SU-DHL-6 (cell line): ENCODE data around the gene ALDH1A3.

Experiments
- H2AFZ ChIP-seq: fragments of 200-600 bp; sonication (generic); 2 replicates; pipeline ENCODE4 v1.6.1; 2014; ENCODE audit warnings: low read depth, mild to moderate bottlenecking, moderate library complexity, mixed read lengths, antibody characterized with exemption, low read length; ENCODE audit not compliant: severe bottlenecking
- H3F3A ChIP-seq: fragments of 200-600 bp; shearing (Covaris generic); 2 replicates; pipeline ENCODE4 v1.6.0; 2016; ENCODE audit warnings: antibody characterized with exemption, mild to moderate bottlenecking; ENCODE audit not compliant: insufficient read depth
- H3K27ac ChIP-seq: fragments of 200-600 bp; sonication (generic); 2 replicates; pipeline ENCODE4 v1.5.1; 2016; ENCODE audit warnings: low read depth, mild to moderate bottlenecking, low read length, moderate library complexity, mixed read lengths
- H3K27me3 ChIP-seq: fragments of 200-600 bp; sonication (generic), shearing (Covaris generic); 2 replicates; pipeline ENCODE4 v1.6.0; 2014; ENCODE audit warnings: mild to moderate bottlenecking, low read length
- H3K36me3 ChIP-seq: fragments of 200-600 bp; sonication (generic); 2 replicates; pipeline ENCODE4 v1.6.1; 2014; ENCODE audit warnings: mild to moderate bottlenecking, low read length, mixed read lengths
- H3K4me2 ChIP-seq: fragments of 300-600, 200-600 bp; shearing (Covaris generic), sonication (generic); 2 replicates; pipeline ENCODE4 v1.6.0; 2014; ENCODE audit warnings: low read length, low read depth, mild to moderate bottlenecking; ENCODE audit not compliant: poor library complexity, severe bottlenecking
- H3K4me3 ChIP-seq: fragments of 200-600 bp; sonication (generic); 2 replicates; pipeline ENCODE4 v1.5.1; 2014; ENCODE audit warnings: antibody characterized with exemption, low read length, mild to moderate bottlenecking, mixed read lengths; ENCODE audit not compliant: insufficient read depth, poor library complexity, severe bottlenecking
- H3K79me2 ChIP-seq: fragments of 200-600 bp; sonication (generic); 2 replicates; pipeline ENCODE4 v1.6.1; 2014; ENCODE audit warnings: mild to moderate bottlenecking, low read length, moderate library complexity; ENCODE audit not compliant: insufficient read depth
- H3K9ac ChIP-seq: fragments of 200-600 bp; sonication (generic); 2 replicates; pipeline ENCODE4 v1.7.0; 2014; ENCODE audit warnings: mild to moderate bottlenecking, low read length
- H3K9me2 ChIP-seq: fragments of 200-600 bp; sonication (generic); replicated peaks from 2 replicates; pipeline ENCODE4 v1.6.1; 2014; ENCODE audit warnings: low read length; ENCODE audit not compliant: insufficient read depth
- H3K9me3 ChIP-seq: fragments of 200-600 bp; sonication (generic); 2 replicates; pipeline ENCODE4 v1.6.1; 2014; ENCODE audit warnings: low read length, mixed read lengths; ENCODE audit not compliant: insufficient read depth
- H4K20me1 ChIP-seq: fragments of 200-600 bp; sonication (generic); 2 replicates; pipeline ENCODE4 v1.6.1; 2014; ENCODE audit warnings: low read depth, mild to moderate bottlenecking, antibody characterized with exemption, low read length, moderate library complexity, mixed read lengths
- CTCF ChIP-seq: fragments of 200-600 bp; sonication (generic); IDR thresholded peaks from one replicate; pipeline ENCODE4 v1.5.1; 2017; ENCODE audit warnings: antibody characterized with exemption, mild to moderate bottlenecking, low read length, moderate library complexity; ENCODE audit not compliant: insufficient read depth, poor library complexity, severe bottlenecking
- EZH2phosphoT487 ChIP-seq: fragments of 200-600 bp; sonication (generic), shearing (Covaris generic); conservative IDR thresholded peaks from 2 replicates; pipeline ENCODE4 v1.6.1; 2018; ENCODE audit warnings: mild to moderate bottlenecking, antibody characterized with exemption, low read length, moderate library complexity, mixed read lengths

The ALDH1A3 gene

GRCh38 chr15:100880897-100881242 is 1.2 kb downstream of the ALDH1A3 start:
- Histone ChIP-seq H4K20me1 (no peaks in the 10 kb centered on the region), H3K4me2 (no peak overlapping the region), H3K9me3 (no peaks in the 10 kb centered on the region), H3K36me3 (no peaks in the 10 kb centered on the region), H3K79me2 (no peaks in the 10 kb centered on the region), H3K9me2 (no peaks in the 10 kb centered on the region), H3K9ac (no peak overlapping the region), H3F3A (no peaks in the 10 kb centered on the region), H3K27me3 (no peaks in the 10 kb centered on the region), H3K27ac (no peak overlapping the region), H3K4me3 (no peak overlapping the region), H2AFZ (no peak overlapping the region)
- TF ChIP-seq EZH2phosphoT487: no peak
- TF ChIP-seq CTCF: no peak

- Histone ChIP-seq H4K20me1 (no peaks in the 10 kb centered on the region), H3K36me3 (no peaks in the 10 kb centered on the region), H3K4me3 (no peak overlapping the region), H3K9me3 (no peaks in the 10 kb centered on the region), H3K27me3 (no peaks in the 10 kb centered on the region), H2AFZ (no peak overlapping the region), H3K9ac (no peak overlapping the region), H3K4me2 (no peak overlapping the region), H3K79me2 (no peaks in the 10 kb centered on the region), H3K27ac (no peak overlapping the region), H3K9me2 (no peaks in the 10 kb centered on the region), H3F3A (no peaks in the 10 kb centered on the region)
- no peak for TF ChIP-seq CTCF
- TF ChIP-seq EZH2phosphoT487: no peak
Observed at GRCh38 chr15:100881573-100882336, 2.1 kb downstream of the ALDH1A3 start.

GRCh38 chr15:100885116-100885515 is 5.5 kb downstream of the ALDH1A3 start:
- H3K4me3 ChIP-seq: no peak overlapping the region
- H3K4me2 ChIP-seq: no peak overlapping the region
- no peaks in the 10 kb centered on the region for H4K20me1 ChIP-seq
- no peaks in the 10 kb centered on the region for H3K79me2 ChIP-seq
- no peaks in the 10 kb centered on the region for H3K36me3 ChIP-seq
- H3F3A ChIP-seq: no peaks in the 10 kb centered on the region
- H2AFZ ChIP-seq: no peak overlapping the region
- no peaks in the 10 kb centered on the region for H3K27me3 ChIP-seq
- H3K9me3 ChIP-seq: no peaks in the 10 kb centered on the region
- TF ChIP-seq EZH2phosphoT487 (no peak), CTCF (no peak)
- no peak overlapping the region for H3K9ac ChIP-seq
- no peaks in the 10 kb centered on the region for H3K9me2 ChIP-seq
- H3K27ac ChIP-seq: no peak overlapping the region
